ENCODE results near the gene SLC2A9. TPM values are rescaled to one million over a fixed set of nuclear protein-coding genes. Genes with fewer than 3 reads are reported as not detected.
A peak's percentile ranks its signal among the peaks of the same experiment; 100 is the strongest.

SLC2A9 gene
- total and polyA plus RNA-seq, 2 donors (not counting 1 experiment from before 2014, with no cell fraction given) = 2.3 to 3.9 TPM

- Histone ChIP-seq H3K4me2 (ENCODE audit: extremely low read depth, insufficient read depth, low read length) (no peak overlapping the region), H3K36me3 (ENCODE audit: control insufficient read depth, insufficient read depth, low read length) (peaks cover 8% of the 10 kb centered on the region), H3K27ac (ENCODE audit: insufficient read depth, low read length) (no peak overlapping the region), H2AFZ (ENCODE audit: low read length) (no peak overlapping the region), H3K4me1 (ENCODE audit: control insufficient read depth, extremely low read depth, insufficient read depth, low read length) (no peaks in the 10 kb centered on the region), H3K79me2 (ENCODE audit: control insufficient read depth, insufficient read depth, low read length) (no peaks in the 10 kb centered on the region), H3K9me3 (ENCODE audit: control insufficient read depth, insufficient read depth, low read depth, low read length) (no peaks in the 10 kb centered on the region), H3K27me3 (ENCODE audit: control insufficient read depth, insufficient read depth, low read length) (no peaks in the 10 kb centered on the region), H3K4me3 (replicated peaks in 1 of 4; ENCODE audit: control extremely low read depth in 1 of 4, insufficient read depth in 1 of 4, low read depth in 3 of 4, low read length in 4 of 4) (no peak overlapping the region), H4K20me1 (ENCODE audit: control insufficient read depth, extremely low read depth, insufficient read depth, low read length) (no peaks in the 10 kb centered on the region), H3K9ac (ENCODE audit: insufficient read depth, low read length) (no peak overlapping the region)
- TF ChIP-seq EZH2 (IDR thresholded peaks at IDR 0.05; ENCODE audit: low read length, missing control alignments) = no peak
- TF ChIP-seq, protein P1, sequence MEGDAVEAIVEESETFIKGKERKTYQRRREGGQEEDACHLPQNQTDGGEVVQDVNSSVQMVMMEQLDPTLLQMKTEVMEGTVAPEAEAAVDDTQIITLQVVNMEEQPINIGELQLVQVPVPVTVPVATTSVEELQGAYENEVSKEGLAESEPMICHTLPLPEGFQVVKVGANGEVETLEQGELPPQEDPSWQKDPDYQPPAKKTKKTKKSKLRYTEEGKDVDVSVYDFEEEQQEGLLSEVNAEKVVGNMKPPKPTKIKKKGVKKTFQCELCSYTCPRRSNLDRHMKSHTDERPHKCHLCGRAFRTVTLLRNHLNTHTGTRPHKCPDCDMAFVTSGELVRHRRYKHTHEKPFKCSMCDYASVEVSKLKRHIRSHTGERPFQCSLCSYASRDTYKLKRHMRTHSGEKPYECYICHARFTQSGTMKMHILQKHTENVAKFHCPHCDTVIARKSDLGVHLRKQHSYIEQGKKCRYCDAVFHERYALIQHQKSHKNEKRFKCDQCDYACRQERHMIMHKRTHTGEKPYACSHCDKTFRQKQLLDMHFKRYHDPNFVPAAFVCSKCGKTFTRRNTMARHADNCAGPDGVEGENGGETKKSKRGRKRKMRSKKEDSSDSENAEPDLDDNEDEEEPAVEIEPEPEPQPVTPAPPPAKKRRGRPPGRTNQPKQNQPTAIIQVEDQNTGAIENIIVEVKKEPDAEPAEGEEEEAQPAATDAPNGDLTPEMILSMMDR (conservative IDR thresholded peaks at IDR 0.05 in 1 of 2, IDR thresholded peaks at IDR 0.05 in 1 of 2; ENCODE audit: low read depth in 1 of 2, low read length in 2 of 2) = no peak
- peak in 1 of 2 donors; percentile 30 for DNase-seq (ENCODE audit: low read depth in 2 of 2)
These were observed 40.5 kb upstream of the SLC2A9 start for GRCh38 chr4:10061650-10062415.

DNA sequence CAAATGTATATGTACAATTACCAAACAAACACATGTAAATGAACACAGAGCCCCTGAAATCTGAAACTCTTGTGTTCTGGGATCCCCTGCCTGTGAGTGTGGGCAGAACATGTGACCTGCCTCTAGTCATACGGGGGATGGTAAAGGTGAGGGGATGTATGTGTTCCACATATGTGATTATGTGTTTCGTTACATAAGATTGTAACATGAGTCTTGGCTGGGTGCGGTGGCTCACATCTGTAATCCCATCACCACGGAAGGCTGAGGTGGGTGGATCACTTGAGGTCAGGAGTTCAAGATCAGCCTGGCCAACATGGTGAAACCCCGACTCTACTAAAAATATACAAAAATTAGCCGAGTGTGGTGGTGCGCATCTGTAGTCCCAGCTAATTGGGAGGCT is 37.1 kb upstream of the SLC2A9 start:
- no peak overlapping the region for H3K27ac ChIP-seq (ENCODE audit: insufficient read depth, low read length)
- no peak for DNase-seq (ENCODE audit: low read depth in 2 of 2)
- H3K36me3 ChIP-seq (ENCODE audit: control insufficient read depth, insufficient read depth, low read length) = peaks cover under 1% of the 10 kb centered on the region
- H3K4me2 ChIP-seq (ENCODE audit: extremely low read depth, insufficient read depth, low read length) = no peak overlapping the region
- H3K9ac ChIP-seq (ENCODE audit: insufficient read depth, low read length) = no peak overlapping the region
- H3K79me2 ChIP-seq (ENCODE audit: control insufficient read depth, insufficient read depth, low read length) = no peaks in the 10 kb centered on the region
- no peaks in the 10 kb centered on the region for H3K4me1 ChIP-seq (ENCODE audit: control insufficient read depth, extremely low read depth, insufficient read depth, low read length)
- no peaks in the 10 kb centered on the region for H3K9me3 ChIP-seq (ENCODE audit: control insufficient read depth, insufficient read depth, low read depth, low read length)
- TF ChIP-seq, protein P1 (conservative IDR thresholded peaks at IDR 0.05 in 1 of 2, IDR thresholded peaks at IDR 0.05 in 1 of 2; ENCODE audit: low read depth in 1 of 2, low read length in 2 of 2) = no peak
- TF ChIP-seq EZH2 (IDR thresholded peaks at IDR 0.05; ENCODE audit: low read length, missing control alignments) = no peak
- H3K4me3 ChIP-seq (replicated peaks in 1 of 4; ENCODE audit: control extremely low read depth in 1 of 4, insufficient read depth in 1 of 4, low read depth in 3 of 4, low read length in 4 of 4) = no peak overlapping the region
- no peaks in the 10 kb centered on the region for H3K27me3 ChIP-seq (ENCODE audit: control insufficient read depth, insufficient read depth, low read length)
- no peak overlapping the region for H2AFZ ChIP-seq (ENCODE audit: low read length)
- no peaks in the 10 kb centered on the region for H4K20me1 ChIP-seq (ENCODE audit: control insufficient read depth, extremely low read depth, insufficient read depth, low read length)

GRCh38 chr4:10057023-10057395 is 35.7 kb upstream of the SLC2A9 start:
- no peaks in the 10 kb centered on the region for H3K9me3 ChIP-seq (ENCODE audit: control insufficient read depth, insufficient read depth, low read depth, low read length)
- TF ChIP-seq, protein P1 (conservative IDR thresholded peaks at IDR 0.05 in 1 of 2, IDR thresholded peaks at IDR 0.05 in 1 of 2; ENCODE audit: low read depth in 1 of 2, low read length in 2 of 2) = no peak
- no peak for TF ChIP-seq EZH2 (IDR thresholded peaks at IDR 0.05; ENCODE audit: low read length, missing control alignments)
- H3K27me3 ChIP-seq (ENCODE audit: control insufficient read depth, insufficient read depth, low read length) = no peaks in the 10 kb centered on the region

More at GRCh38 chr4:10057023-10057395, 35.7 kb upstream of the SLC2A9 start:
- Histone ChIP-seq H3K79me2 (ENCODE audit: control insufficient read depth, insufficient read depth, low read length) (no peaks in the 10 kb centered on the region), H3K9ac (ENCODE audit: insufficient read depth, low read length) (no peak overlapping the region), H3K4me1 (ENCODE audit: control insufficient read depth, extremely low read depth, insufficient read depth, low read length) (no peaks in the 10 kb centered on the region), H3K36me3 (ENCODE audit: control insufficient read depth, insufficient read depth, low read length) (no peaks in the 10 kb centered on the region), H3K27ac (ENCODE audit: insufficient read depth, low read length) (no peak overlapping the region), H4K20me1 (ENCODE audit: control insufficient read depth, extremely low read depth, insufficient read depth, low read length) (no peaks in the 10 kb centered on the region), H3K4me2 (ENCODE audit: extremely low read depth, insufficient read depth, low read length) (no peak overlapping the region), H2AFZ (ENCODE audit: low read length) (no peak overlapping the region), H3K4me3 (replicated peaks in 1 of 4; ENCODE audit: control extremely low read depth in 1 of 4, insufficient read depth in 1 of 4, low read depth in 3 of 4, low read length in 4 of 4) (no peak overlapping the region)
- DNase-seq (ENCODE audit: low read depth in 2 of 2) = no peak
